GM19468 (cell line): ENCODE results near the gene ZBTB24.

ENCODE experiments used
- ATAC-seq: cut with Tn5 transposase; IDR thresholded peaks from one replicate; pipeline ENCODE4 v1.9.1; 2021; ENCODE audit warnings: mild to moderate bottlenecking, moderate library complexity, moderate number of reproducible peaks; ENCODE audit not compliant: unreplicated experiment; ENCODE audit errors: extremely low read depth

ZBTB24 gene

GRCh38 chr6:109434456-109434855, 48.6 kb downstream of the ZBTB24 start:
- ATAC-seq = no peak

- ATAC-seq = no peak
Observed at GRCh38 chr6:109429496-109429895, 53.5 kb downstream of the ZBTB24 start.

GRCh38 chr6:109428889-109429477, 54.0 kb downstream of the ZBTB24 start:
- no peak for ATAC-seq

- ATAC-seq = no peak
Observed at GRCh38 chr6:109424946-109425345, 58.1 kb downstream of the ZBTB24 start.

- no peak for ATAC-seq
Observed at GRCh38 chr6:109421184-109421583, 61.8 kb downstream of the ZBTB24 start.

GRCh38 chr6:109420751-109421150, 62.3 kb downstream of the ZBTB24 start:
- no peak for ATAC-seq

GRCh38 chr6:109417646-109418045, 65.4 kb downstream of the ZBTB24 start:
- no peak for ATAC-seq
